ENCODE data around the gene CHD2.
A peak's percentile ranks its signal among the peaks of the same experiment; 100 is the strongest.

CHD2 gene

DNA sequence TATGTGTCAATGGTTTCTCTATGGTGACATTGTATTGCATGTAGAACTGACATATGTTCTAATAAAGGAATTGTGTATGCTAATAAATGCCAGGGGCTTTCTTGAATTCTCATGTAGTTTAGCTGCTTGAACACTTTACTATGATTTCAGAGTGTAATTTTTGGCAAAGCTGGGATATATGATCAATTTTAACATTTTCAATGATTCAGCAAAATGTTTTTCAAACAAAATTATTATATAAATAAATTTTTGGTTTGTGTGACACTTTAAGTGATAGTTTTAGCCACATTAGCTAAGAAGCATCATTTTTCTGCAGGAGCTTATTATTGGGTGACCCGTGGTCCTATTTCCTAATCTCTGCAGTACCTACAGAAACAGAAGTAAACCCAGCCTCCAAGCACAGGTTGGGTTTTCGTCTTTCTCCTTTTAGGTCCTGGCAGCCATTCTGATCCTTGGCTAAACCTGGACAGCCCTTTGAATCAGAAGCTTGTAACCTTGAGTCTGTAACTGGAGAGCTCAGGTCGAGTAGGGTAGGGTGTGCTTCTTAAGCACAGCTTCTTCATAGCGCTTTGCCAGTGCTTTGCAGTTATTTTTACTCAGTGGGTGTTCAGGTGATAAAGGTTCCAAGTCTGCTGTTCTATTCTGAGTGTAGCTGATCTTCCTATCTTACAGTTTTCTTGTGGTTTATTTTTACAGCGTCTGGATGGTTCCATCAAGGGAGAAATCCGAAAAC lies 74.2 kb downstream of the CHD2 start:
- Histone ChIP-seq H3K36me3 (ENCODE audit: control insufficient read depth, insufficient read depth, low read length) (peaks cover 56% of the 10 kb centered on the region), H3K4me3 (ENCODE audit: insufficient read depth, low read depth, low read length) (no peak overlapping the region), H3K9me3 (ENCODE audit: control insufficient read depth, low read length) (no peaks in the 10 kb centered on the region), H3K4me1 (ENCODE audit: control insufficient read depth, insufficient read depth, low read length) (no peaks in the 10 kb centered on the region), H3K27ac (ENCODE audit: insufficient read depth, low read depth, low read length, poor library complexity, severe bottlenecking) (no peak overlapping the region), H3K27me3 (ENCODE audit: control insufficient read depth, insufficient read depth, low read length, poor library complexity, severe bottlenecking) (no peaks in the 10 kb centered on the region)
- WGBS, 2 experiments, result 95 to 96% methylated on average over 6 of the region's 6 CpGs

DNA sequence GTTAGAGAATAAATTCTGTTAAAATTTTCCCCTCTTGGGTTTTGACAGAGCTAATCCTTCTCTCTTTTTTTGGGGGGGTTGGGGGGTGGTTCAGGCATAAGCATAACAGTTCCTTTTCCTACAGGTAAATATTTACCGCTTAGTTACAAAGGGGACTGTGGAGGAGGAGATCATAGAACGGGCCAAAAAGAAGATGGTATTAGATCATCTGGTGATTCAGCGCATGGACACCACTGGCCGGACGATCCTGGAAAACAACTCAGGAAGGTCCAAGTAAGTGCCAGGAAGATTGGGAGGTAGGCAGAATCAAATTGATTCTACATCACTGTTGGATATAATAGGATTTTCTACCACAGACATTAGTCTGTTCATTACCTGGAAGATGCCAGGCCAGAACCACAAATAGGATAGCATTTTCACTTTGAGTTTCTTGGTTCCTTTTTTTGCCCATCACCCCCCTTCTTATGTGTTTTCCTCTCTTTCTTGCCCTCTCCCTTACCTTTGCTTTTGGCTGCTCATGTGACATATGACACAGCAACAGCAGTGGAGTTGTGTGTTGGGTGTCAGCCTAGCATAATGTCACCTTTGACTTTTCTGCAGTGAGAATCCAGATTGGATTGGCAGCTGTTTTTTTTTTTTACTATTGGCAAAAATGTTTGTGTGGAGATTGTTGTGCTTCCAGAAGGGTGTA lies 79.0 kb downstream of the CHD2 start:
- Histone ChIP-seq H3K9me3 (ENCODE audit: control insufficient read depth, low read length) (no peaks in the 10 kb centered on the region), H3K27me3 (ENCODE audit: control insufficient read depth, insufficient read depth, low read length, poor library complexity, severe bottlenecking) (no peaks in the 10 kb centered on the region), H3K4me3 (ENCODE audit: insufficient read depth, low read depth, low read length) (no peak overlapping the region), H3K4me1 (ENCODE audit: control insufficient read depth, insufficient read depth, low read length) (peaks cover 13% of the 10 kb centered on the region), H3K27ac (ENCODE audit: insufficient read depth, low read depth, low read length, poor library complexity, severe bottlenecking) (no peak overlapping the region), H3K36me3 (ENCODE audit: control insufficient read depth, insufficient read depth, low read length) (peaks cover 56% of the 10 kb centered on the region)
- 95 to 96% methylated on average over 5 of the region's 5 CpGs for WGBS, 2 experiments

DNA sequence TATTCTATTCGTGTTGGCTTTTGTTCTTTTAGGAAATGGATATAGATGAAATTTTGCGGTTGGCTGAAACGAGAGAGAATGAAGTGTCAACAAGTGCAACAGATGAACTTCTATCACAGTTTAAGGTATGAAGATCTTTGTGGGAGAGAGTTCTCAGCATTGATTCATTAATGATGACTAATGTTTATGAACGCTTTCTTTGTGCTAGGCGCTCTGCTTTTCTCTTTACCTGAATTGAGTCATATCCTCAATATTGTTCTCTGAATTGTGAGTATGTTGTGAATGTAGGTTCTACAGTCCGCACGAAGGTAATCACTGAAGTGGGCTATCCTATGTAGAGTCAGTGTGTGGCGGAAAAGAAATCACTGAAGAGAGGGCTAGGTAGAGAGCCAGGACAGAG lies 81.2 kb downstream of the CHD2 start:
- H3K9me3 ChIP-seq (ENCODE audit: control insufficient read depth, low read length), result no peaks in the 10 kb centered on the region
- no peak overlapping the region for H3K27ac ChIP-seq (ENCODE audit: insufficient read depth, low read depth, low read length, poor library complexity, severe bottlenecking)
- no peak overlapping the region for H3K4me3 ChIP-seq (ENCODE audit: insufficient read depth, low read depth, low read length)
- 96 to 99% methylated on average over 8 of the region's 8 CpGs for WGBS, 2 experiments
- H3K4me1 ChIP-seq (ENCODE audit: control insufficient read depth, insufficient read depth, low read length), result peaks cover 13% of the 10 kb centered on the region
- H3K36me3 ChIP-seq (ENCODE audit: control insufficient read depth, insufficient read depth, low read length), result peaks cover 59% of the 10 kb centered on the region
- H3K27me3 ChIP-seq (ENCODE audit: control insufficient read depth, insufficient read depth, low read length, poor library complexity, severe bottlenecking), result no peaks in the 10 kb centered on the region

DNA sequence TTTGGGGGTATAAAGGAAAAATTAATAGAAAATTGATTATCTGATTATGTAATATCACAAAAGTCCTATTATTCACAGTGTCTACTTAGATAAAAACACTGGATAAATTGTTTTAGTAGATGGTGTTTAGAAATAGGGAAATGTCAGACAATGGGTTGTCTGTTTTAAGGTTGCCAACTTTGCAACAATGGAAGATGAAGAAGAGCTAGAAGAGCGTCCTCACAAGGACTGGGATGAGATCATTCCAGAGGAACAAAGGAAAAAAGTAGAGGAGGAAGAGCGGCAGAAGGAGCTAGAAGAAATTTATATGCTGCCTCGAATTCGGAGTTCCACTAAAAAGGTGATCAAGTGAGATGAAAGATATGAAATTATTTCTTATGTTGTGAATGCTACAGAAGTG lies 84.0 kb downstream of the CHD2 start:
- peaks cover 13% of the 10 kb centered on the region for H3K4me1 ChIP-seq (ENCODE audit: control insufficient read depth, insufficient read depth, low read length)
- WGBS, 2 experiments, result 95 to 97% methylated on average over 4 of the region's 4 CpGs
- H3K4me3 ChIP-seq (ENCODE audit: insufficient read depth, low read depth, low read length), result no peak overlapping the region
- no peaks in the 10 kb centered on the region for H3K27me3 ChIP-seq (ENCODE audit: control insufficient read depth, insufficient read depth, low read length, poor library complexity, severe bottlenecking)
- peaks cover 54% of the 10 kb centered on the region for H3K36me3 ChIP-seq (ENCODE audit: control insufficient read depth, insufficient read depth, low read length)
- H3K9me3 ChIP-seq (ENCODE audit: control insufficient read depth, low read length), result no peaks in the 10 kb centered on the region
- no peak overlapping the region for H3K27ac ChIP-seq (ENCODE audit: insufficient read depth, low read depth, low read length, poor library complexity, severe bottlenecking)

DNA sequence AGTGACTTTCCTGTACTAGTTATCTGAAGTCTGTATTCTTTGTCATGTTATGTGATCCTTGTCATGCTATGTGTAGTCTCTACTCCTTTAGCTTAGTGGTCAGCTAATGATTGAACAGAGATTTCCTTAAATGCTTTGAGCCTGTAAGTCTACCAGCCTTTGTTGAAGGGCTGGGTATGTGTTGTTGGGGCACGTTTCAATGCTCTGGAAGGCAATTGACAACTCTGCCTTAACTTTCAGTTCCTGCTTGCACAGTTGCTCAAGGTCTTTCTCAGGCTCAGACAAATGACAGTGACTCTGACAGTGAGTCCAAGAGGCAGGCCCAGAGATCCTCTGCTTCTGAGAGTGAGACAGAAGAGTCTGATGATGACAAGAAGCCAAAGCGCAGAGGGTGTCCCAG lies 89.3 kb downstream of the CHD2 start:
- WGBS, 2 experiments, result 97 to 99% methylated on average over 2 of the region's 2 CpGs
- Histone ChIP-seq H3K9me3 (ENCODE audit: control insufficient read depth, low read length) (no peaks in the 10 kb centered on the region), H3K36me3 (ENCODE audit: control insufficient read depth, insufficient read depth, low read length) (peaks cover 63% of the 10 kb centered on the region), H3K27me3 (ENCODE audit: control insufficient read depth, insufficient read depth, low read length, poor library complexity, severe bottlenecking) (no peaks in the 10 kb centered on the region), H3K27ac (ENCODE audit: insufficient read depth, low read depth, low read length, poor library complexity, severe bottlenecking) (no peak overlapping the region), H3K4me3 (ENCODE audit: insufficient read depth, low read depth, low read length) (no peak overlapping the region), H3K4me1 (ENCODE audit: control insufficient read depth, insufficient read depth, low read length) (no peaks in the 10 kb centered on the region)

DNA sequence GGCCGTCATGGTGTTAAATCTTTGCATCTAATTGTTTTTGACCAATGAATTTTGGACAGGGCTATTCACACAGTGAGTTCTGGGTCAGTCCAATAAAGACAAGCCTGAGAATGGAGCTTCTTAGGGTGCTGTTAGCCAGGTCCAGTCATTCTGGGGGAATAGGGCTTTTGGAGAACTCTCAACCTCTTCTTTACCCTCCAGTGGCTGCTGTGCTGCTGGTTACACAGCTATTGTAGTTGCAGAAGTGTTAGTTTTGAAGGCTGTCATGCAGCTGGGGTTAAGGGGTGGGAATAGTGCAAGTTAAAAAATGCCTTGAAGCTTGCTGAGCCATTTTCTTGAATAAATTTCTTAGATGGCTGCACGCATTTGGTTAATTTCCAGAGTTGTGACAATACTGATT lies 89.9 kb downstream of the CHD2 start:
- Histone ChIP-seq H3K36me3 (ENCODE audit: control insufficient read depth, insufficient read depth, low read length) (peaks cover 58% of the 10 kb centered on the region), H3K27ac (ENCODE audit: insufficient read depth, low read depth, low read length, poor library complexity, severe bottlenecking) (peak overlapping the region; percentile 38), H3K4me1 (ENCODE audit: control insufficient read depth, insufficient read depth, low read length) (no peaks in the 10 kb centered on the region), H3K9me3 (ENCODE audit: control insufficient read depth, low read length) (no peaks in the 10 kb centered on the region), H3K27me3 (ENCODE audit: control insufficient read depth, insufficient read depth, low read length, poor library complexity, severe bottlenecking) (no peaks in the 10 kb centered on the region), H3K4me3 (ENCODE audit: insufficient read depth, low read depth, low read length) (no peak overlapping the region)
- WGBS, 2 experiments, result 97 to 100% methylated on average over 2 of the region's 2 CpGs

DNA sequence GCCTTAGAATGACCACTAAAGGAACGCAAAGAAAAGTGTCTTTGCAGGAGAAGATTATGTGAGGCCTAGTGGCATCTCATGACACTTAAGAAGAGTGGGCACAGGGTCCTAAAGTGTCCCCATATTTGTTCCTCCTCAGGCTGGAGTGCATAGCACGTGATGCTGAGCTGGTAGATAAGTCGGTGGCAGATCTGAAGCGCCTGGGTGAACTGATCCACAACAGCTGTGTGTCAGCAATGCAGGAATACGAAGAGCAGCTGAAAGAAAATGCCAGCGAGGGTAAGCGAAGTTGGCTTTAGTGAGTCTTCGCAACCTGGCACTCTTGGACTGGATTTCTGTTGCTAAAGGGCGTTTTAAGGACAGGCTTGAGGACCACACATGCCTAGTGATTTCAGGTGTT lies 92.6 kb downstream of the CHD2 start:
- no peak overlapping the region for H3K4me3 ChIP-seq (ENCODE audit: insufficient read depth, low read depth, low read length)
- H3K27ac ChIP-seq (ENCODE audit: insufficient read depth, low read depth, low read length, poor library complexity, severe bottlenecking), result no peak overlapping the region
- peaks cover 59% of the 10 kb centered on the region for H3K36me3 ChIP-seq (ENCODE audit: control insufficient read depth, insufficient read depth, low read length)
- WGBS, 2 experiments, result 95 to 98% methylated on average over 9 of the region's 9 CpGs
- H3K4me1 ChIP-seq (ENCODE audit: control insufficient read depth, insufficient read depth, low read length), result no peaks in the 10 kb centered on the region
- H3K9me3 ChIP-seq (ENCODE audit: control insufficient read depth, low read length), result no peaks in the 10 kb centered on the region
- H3K27me3 ChIP-seq (ENCODE audit: control insufficient read depth, insufficient read depth, low read length, poor library complexity, severe bottlenecking), result no peaks in the 10 kb centered on the region

DNA sequence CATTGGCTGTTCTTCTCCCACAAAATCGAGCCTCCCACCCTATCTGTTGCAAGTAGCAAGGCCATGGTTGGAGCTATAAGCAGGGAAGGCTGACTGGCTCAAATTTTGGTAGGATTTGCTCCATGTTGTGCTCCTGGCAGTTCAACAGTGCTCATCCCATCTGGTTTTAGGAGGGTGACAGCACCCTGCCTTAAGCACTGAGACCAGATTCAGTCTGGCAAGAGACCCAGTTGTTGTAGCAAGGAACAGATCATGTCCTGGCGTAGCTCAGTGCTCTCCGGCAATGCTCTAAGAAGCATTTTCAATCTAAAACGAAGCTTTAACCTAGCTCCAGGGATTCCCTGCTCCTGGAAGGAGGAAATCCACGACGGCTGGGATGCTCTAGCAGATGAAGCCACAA lies 97.7 kb downstream of the CHD2 start:
- no peak overlapping the region for H3K4me3 ChIP-seq (ENCODE audit: insufficient read depth, low read depth, low read length)
- no peaks in the 10 kb centered on the region for H3K9me3 ChIP-seq (ENCODE audit: control insufficient read depth, low read length)
- no peaks in the 10 kb centered on the region for H3K4me1 ChIP-seq (ENCODE audit: control insufficient read depth, insufficient read depth, low read length)
- no peak overlapping the region for H3K27ac ChIP-seq (ENCODE audit: insufficient read depth, low read depth, low read length, poor library complexity, severe bottlenecking)
- peaks cover 78% of the 10 kb centered on the region for H3K36me3 ChIP-seq (ENCODE audit: control insufficient read depth, insufficient read depth, low read length)
- 95 to 97% methylated on average over 6 of the region's 6 CpGs for WGBS, 2 experiments
- no peaks in the 10 kb centered on the region for H3K27me3 ChIP-seq (ENCODE audit: control insufficient read depth, insufficient read depth, low read length, poor library complexity, severe bottlenecking)

DNA sequence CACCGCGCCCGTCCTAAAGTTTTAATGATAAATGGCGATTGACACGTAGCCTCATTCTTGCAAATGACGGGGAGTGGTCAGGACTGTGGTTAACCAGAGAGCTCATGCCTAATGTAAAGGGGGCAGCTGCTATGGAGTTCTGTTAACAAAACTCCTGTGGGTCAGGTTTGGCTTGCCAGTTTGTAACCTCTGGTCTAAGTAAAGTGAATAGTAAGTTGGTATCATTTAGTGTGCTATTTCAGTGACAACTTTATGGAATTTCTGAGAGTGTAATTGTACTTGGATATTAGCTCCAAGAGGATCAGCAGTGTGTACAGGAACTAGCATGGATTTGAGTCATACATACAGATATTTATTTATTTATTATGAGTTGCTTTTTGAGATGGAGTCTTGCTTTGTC lies 101.0 kb downstream of the CHD2 start:
- H3K4me3 ChIP-seq (ENCODE audit: insufficient read depth, low read depth, low read length), result no peak overlapping the region
- H3K27ac ChIP-seq (ENCODE audit: insufficient read depth, low read depth, low read length, poor library complexity, severe bottlenecking), result no peak overlapping the region
- no peaks in the 10 kb centered on the region for H3K4me1 ChIP-seq (ENCODE audit: control insufficient read depth, insufficient read depth, low read length)
- H3K9me3 ChIP-seq (ENCODE audit: control insufficient read depth, low read length), result no peaks in the 10 kb centered on the region
- 92 to 95% methylated on average over 6 of the region's 6 CpGs for WGBS, 2 experiments
- H3K36me3 ChIP-seq (ENCODE audit: control insufficient read depth, insufficient read depth, low read length), result peaks cover 80% of the 10 kb centered on the region
- no peaks in the 10 kb centered on the region for H3K27me3 ChIP-seq (ENCODE audit: control insufficient read depth, insufficient read depth, low read length, poor library complexity, severe bottlenecking)

DNA sequence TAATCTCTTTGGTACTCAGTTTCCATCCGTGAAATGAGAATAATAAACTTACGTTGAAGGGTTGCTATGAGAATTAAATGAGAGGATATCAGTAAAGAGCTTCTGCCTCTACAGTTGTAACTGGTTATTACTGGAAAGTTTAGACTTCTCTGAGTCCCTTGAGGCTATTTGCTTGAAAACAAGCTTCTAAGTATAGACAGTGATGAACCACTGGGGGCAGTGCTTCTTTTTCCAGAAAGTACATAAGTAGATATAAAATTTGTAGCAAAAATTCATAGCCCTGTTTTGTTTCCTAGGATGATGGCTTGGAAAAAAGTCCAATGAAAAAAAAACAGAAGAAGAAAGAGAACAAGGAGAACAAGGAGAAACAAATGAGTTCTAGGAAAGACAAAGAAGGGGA lies 101.8 kb downstream of the CHD2 start:
- no peaks in the 10 kb centered on the region for H3K4me1 ChIP-seq (ENCODE audit: control insufficient read depth, insufficient read depth, low read length)
- H3K36me3 ChIP-seq (ENCODE audit: control insufficient read depth, insufficient read depth, low read length), result peaks cover 79% of the 10 kb centered on the region
- WGBS, 2 experiments, result 94 to 96% methylated on average over 2 of the region's 2 CpGs
- H3K27ac ChIP-seq (ENCODE audit: insufficient read depth, low read depth, low read length, poor library complexity, severe bottlenecking), result no peak overlapping the region
- H3K4me3 ChIP-seq (ENCODE audit: insufficient read depth, low read depth, low read length), result no peak overlapping the region
- H3K27me3 ChIP-seq (ENCODE audit: control insufficient read depth, insufficient read depth, low read length, poor library complexity, severe bottlenecking), result no peaks in the 10 kb centered on the region
- H3K9me3 ChIP-seq (ENCODE audit: control insufficient read depth, low read length), result no peaks in the 10 kb centered on the region

All from ectodermal cell (in vitro differentiated cells).